Measurements from ENCODE around the gene GIGYF2. TPM values are rescaled to one million over a fixed set of nuclear protein-coding genes. Genes with fewer than 3 reads are reported as not detected.
A peak's percentile ranks its signal among the peaks of the same experiment; 100 is the strongest.

The GIGYF2 gene
- total and polyA plus RNA-seq, 2 of the 13 experiments (the other 11 are each of a cell fraction or from before 2014, with no cell fraction given), result 44.9 to 73.5 TPM

DNA sequence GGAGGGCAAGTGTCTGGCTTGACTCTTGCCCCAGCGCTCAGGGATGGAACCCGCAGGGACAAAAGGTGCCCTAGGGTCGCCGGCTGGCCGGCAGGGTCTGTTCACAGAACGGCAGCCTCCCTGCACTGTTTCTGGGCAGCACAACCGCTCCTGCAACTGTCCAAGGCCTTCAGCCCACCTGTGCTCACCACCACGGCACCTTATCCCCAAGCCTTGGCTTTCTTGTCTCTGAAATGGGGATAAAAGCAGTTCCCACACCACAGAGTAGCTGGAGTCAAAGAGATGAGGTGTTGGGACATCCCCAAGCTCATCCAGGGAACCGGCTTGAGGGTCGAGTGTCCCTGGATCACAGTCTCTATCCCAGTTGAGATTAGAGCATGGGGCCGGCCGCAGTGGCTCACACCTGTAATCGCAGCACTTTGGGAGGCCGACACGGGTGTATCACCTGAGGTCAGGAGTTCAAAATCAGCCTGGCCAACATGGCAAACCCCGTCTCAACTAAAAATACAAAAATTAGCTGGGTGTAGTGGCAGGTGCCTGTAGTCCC is 177.6 kb downstream of the GIGYF2 start (continued):
- no peak for TF ChIP-seq ZNF720 (CRISPR knock-in tag; IDR thresholded peaks at IDR 0.05)
- no peak for TF ChIP-seq KLF15 (CRISPR knock-in tag; IDR thresholded peaks at IDR 0.05; ENCODE audit: borderline replicate concordance)
- no peak for TF ChIP-seq PAWR (CRISPR knock-in tag; IDR thresholded peaks at IDR 0.05; ENCODE audit: borderline replicate concordance)
- no peak for TF ChIP-seq RBM22 (optimal IDR thresholded peaks at IDR 0.05; ENCODE audit: low read length)
- TF ChIP-seq PLRG1 (conservative IDR thresholded peaks at IDR 0.05), result no peak
- TF ChIP-seq SP1 (IDR thresholded peaks at IDR 0.05), result no peak
- no peak for TF ChIP-seq SP1 (CRISPR knock-in tag; IDR thresholded peaks at IDR 0.05)
- no peak for TF ChIP-seq ZNF180 (CRISPR knock-in tag; IDR thresholded peaks at IDR 0.05; ENCODE audit: borderline replicate concordance, low read depth)
- 0 out of 2 replicates have a peak, but pooled peaks have one; percentile 13 for TF ChIP-seq HIVEP1 (CRISPR knock-in tag; IDR thresholded peaks at IDR 0.05)
- TF ChIP-seq, protein P1, sequence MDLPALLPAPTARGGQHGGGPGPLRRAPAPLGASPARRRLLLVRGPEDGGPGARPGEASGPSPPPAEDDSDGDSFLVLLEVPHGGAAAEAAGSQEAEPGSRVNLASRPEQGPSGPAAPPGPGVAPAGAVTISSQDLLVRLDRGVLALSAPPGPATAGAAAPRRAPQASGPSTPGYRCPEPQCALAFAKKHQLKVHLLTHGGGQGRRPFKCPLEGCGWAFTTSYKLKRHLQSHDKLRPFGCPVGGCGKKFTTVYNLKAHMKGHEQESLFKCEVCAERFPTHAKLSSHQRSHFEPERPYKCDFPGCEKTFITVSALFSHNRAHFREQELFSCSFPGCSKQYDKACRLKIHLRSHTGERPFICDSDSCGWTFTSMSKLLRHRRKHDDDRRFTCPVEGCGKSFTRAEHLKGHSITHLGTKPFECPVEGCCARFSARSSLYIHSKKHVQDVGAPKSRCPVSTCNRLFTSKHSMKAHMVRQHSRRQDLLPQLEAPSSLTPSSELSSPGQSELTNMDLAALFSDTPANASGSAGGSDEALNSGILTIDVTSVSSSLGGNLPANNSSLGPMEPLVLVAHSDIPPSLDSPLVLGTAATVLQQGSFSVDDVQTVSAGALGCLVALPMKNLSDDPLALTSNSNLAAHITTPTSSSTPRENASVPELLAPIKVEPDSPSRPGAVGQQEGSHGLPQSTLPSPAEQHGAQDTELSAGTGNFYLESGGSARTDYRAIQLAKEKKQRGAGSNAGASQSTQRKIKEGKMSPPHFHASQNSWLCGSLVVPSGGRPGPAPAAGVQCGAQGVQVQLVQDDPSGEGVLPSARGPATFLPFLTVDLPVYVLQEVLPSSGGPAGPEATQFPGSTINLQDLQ (CRISPR knock-in tag; IDR thresholded peaks at IDR 0.05), result no peak
- TF ChIP-seq, protein P2, sequence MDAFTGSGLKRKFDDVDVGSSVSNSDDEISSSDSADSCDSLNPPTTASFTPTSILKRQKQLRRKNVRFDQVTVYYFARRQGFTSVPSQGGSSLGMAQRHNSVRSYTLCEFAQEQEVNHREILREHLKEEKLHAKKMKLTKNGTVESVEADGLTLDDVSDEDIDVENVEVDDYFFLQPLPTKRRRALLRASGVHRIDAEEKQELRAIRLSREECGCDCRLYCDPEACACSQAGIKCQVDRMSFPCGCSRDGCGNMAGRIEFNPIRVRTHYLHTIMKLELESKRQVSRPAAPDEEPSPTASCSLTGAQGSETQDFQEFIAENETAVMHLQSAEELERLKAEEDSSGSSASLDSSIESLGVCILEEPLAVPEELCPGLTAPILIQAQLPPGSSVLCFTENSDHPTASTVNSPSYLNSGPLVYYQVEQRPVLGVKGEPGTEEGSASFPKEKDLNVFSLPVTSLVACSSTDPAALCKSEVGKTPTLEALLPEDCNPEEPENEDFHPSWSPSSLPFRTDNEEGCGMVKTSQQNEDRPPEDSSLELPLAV (CRISPR knock-in tag; conservative IDR thresholded peaks at IDR 0.05; ENCODE audit: low read depth), result no peak
- TF ChIP-seq, protein P3, sequence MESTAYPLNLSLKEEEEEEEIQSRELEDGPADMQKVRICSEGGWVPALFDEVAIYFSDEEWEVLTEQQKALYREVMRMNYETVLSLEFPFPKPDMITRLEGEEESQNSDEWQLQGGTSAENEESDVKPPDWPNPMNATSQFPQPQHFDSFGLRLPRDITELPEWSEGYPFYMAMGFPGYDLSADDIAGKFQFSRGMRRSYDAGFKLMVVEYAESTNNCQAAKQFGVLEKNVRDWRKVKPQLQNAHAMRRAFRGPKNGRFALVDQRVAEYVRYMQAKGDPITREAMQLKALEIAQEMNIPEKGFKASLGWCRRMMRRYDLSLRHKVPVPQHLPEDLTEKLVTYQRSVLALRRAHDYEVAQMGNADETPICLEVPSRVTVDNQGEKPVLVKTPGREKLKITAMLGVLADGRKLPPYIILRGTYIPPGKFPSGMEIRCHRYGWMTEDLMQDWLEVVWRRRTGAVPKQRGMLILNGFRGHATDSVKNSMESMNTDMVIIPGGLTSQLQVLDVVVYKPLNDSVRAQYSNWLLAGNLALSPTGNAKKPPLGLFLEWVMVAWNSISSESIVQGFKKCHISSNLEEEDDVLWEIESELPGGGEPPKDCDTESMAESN (CRISPR knock-in tag; conservative IDR thresholded peaks at IDR 0.05), result no peak
- no peak for TF ChIP-seq ZZZ3 (CRISPR knock-in tag; IDR thresholded peaks at IDR 0.05; ENCODE audit: borderline replicate concordance)
- TF ChIP-seq, protein P4, sequence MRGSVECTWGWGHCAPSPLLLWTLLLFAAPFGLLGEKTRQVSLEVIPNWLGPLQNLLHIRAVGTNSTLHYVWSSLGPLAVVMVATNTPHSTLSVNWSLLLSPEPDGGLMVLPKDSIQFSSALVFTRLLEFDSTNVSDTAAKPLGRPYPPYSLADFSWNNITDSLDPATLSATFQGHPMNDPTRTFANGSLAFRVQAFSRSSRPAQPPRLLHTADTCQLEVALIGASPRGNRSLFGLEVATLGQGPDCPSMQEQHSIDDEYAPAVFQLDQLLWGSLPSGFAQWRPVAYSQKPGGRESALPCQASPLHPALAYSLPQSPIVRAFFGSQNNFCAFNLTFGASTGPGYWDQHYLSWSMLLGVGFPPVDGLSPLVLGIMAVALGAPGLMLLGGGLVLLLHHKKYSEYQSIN (CRISPR knock-in tag; IDR thresholded peaks at IDR 0.05; ENCODE audit: borderline replicate concordance), result no peak
- TF ChIP-seq, protein P5, sequence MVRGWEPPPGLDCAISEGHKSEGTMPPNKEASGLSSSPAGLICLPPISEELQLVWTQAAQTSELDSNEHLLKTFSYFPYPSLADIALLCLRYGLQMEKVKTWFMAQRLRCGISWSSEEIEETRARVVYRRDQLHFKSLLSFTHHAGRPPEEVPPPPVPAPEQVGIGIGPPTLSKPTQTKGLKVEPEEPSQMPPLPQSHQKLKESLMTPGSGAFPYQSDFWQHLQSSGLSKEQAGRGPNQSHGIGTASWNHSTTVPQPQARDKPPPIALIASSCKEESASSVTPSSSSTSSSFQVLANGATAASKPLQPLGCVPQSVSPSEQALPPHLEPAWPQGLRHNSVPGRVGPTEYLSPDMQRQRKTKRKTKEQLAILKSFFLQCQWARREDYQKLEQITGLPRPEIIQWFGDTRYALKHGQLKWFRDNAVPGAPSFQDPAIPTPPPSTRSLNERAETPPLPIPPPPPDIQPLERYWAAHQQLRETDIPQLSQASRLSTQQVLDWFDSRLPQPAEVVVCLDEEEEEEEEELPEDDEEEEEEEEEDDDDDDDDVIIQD (CRISPR knock-in tag; IDR thresholded peaks at IDR 0.05; ENCODE audit: low read depth), result no peak
- TF ChIP-seq, protein P6, sequence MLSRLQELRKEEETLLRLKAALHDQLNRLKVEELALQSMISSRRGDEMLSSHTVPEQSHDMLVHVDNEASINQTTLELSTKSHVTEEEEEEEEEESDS (CRISPR knock-in tag; IDR thresholded peaks at IDR 0.05; ENCODE audit: borderline replicate concordance), result no peak
- TF ChIP-seq CENPT (CRISPR knock-in tag; IDR thresholded peaks at IDR 0.05; ENCODE audit: low read depth), result no peak
- TF ChIP-seq ZNF547 (CRISPR knock-in tag; IDR thresholded peaks at IDR 0.05), result no peak
- TF ChIP-seq, protein P7, sequence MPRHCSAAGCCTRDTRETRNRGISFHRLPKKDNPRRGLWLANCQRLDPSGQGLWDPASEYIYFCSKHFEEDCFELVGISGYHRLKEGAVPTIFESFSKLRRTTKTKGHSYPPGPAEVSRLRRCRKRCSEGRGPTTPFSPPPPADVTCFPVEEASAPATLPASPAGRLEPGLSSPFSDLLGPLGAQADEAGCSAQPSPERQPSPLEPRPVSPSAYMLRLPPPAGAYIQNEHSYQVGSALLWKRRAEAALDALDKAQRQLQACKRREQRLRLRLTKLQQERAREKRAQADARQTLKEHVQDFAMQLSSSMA (CRISPR knock-in tag; IDR thresholded peaks at IDR 0.05), result no peak
- TF ChIP-seq ZNF782 (CRISPR knock-in tag; IDR thresholded peaks at IDR 0.05; ENCODE audit: borderline replicate concordance), result no peak
- no peak for TF ChIP-seq THAP11 (CRISPR knock-in tag; IDR thresholded peaks at IDR 0.05)
